GM23338 (cell line): Measurements from ENCODE around the gene SMYD5.

ENCODE experiments used
- CTCF ChIP-seq, 2 experiments: fragments of 200-600 bp in 1 of 2; sonication (generic) in 1 of 2; conservative IDR thresholded peaks; 2 replicates each; pipeline versions ENCODE4 v1.5.1 to v1.6.1; 2016 to 2017; ENCODE audit warnings: antibody characterized with exemption in 2 of 2, low read depth in 2 of 2, mild to moderate bottlenecking in 2 of 2, moderate library complexity in 1 of 2
- EZH2phosphoT487 ChIP-seq: fragments of 200-600 bp; sonication (generic); IDR thresholded peaks from one replicate; pipeline ENCODE4 v1.8.1; 2018; ENCODE audit warnings: antibody characterized with exemption; ENCODE audit not compliant: unreplicated experiment

- no peak for TF ChIP-seq CTCF (conservative IDR thresholded peaks at IDR 0.05; ENCODE audit: low read depth in 2 of 2)
- no peak for TF ChIP-seq EZH2phosphoT487
Observed at GRCh38 chr2:73217826-73218225, 3.8 kb downstream of the SMYD5 start.
